GM21717 (cell line): ENCODE measurements around the gene AIFM3.

Experiments used
- ATAC-seq: cut with Tn5 transposase; IDR thresholded peaks from one replicate; pipeline ENCODE4 v1.9.1; 2021; ENCODE audit warnings: mild to moderate bottlenecking, moderate library complexity; ENCODE audit not compliant: unreplicated experiment

AIFM3 gene

GRCh38 chr22:20989323-20990138, 22.5 kb downstream of the AIFM3 start:
- no peak for ATAC-seq

GRCh38 chr22:20990184-20991180, 23.4 kb downstream of the AIFM3 start:
- no peak for ATAC-seq

GRCh38 chr22:20991252-20992055, 24.4 kb downstream of the AIFM3 start:
- no peak for ATAC-seq

- no peak for ATAC-seq
Measured at GRCh38 chr22:20992056-20992442, 25.0 kb downstream of the AIFM3 start.

- ATAC-seq: no peak
Measured at GRCh38 chr22:20992456-20993303, 25.6 kb downstream of the AIFM3 start.

- no peak for ATAC-seq
Measured at GRCh38 chr22:20993304-20994127, 26.5 kb downstream of the AIFM3 start.

GRCh38 chr22:20994128-20994901, 27.3 kb downstream of the AIFM3 start:
- no peak for ATAC-seq

- no peak for ATAC-seq
Measured at GRCh38 chr22:20994902-20995241, 27.8 kb downstream of the AIFM3 start.

- no peak for ATAC-seq
Measured at GRCh38 chr22:20995329-20996030, 28.4 kb downstream of the AIFM3 start.

GRCh38 chr22:20996031-20996410, 29.0 kb downstream of the AIFM3 start:
- no peak for ATAC-seq

- no peak for ATAC-seq
Measured at GRCh38 chr22:20996598-20997535, 29.8 kb downstream of the AIFM3 start.

- ATAC-seq: no peak
Measured at GRCh38 chr22:20997536-20998257, 30.6 kb downstream of the AIFM3 start.

GRCh38 chr22:20998411-20999336, 31.6 kb downstream of the AIFM3 start:
- no peak for ATAC-seq

- no peak for ATAC-seq
Measured at GRCh38 chr22:20999350-21000206, 32.5 kb downstream of the AIFM3 start.
